Pons (tissue), 1 donor: Measurements from ENCODE around the gene ALS2.
"Not testable (repeated sequence)": the region's sequence is repeated elsewhere in the genome, so short reads cannot be mapped to it uniquely, and the experiment has no call there.

ENCODE experiments used
- DNase-seq: peaks from one replicate; pipeline ENCODE4 v3.0.0-alpha.2; 2016; ENCODE audit warnings: low spot score

Gene ALS2

GRCh38 chr2:201674794-201675193 is 105.9 kb downstream of the ALS2 start:
- DNase-seq: no peak

GRCh38 chr2:201674298-201674697 is 106.4 kb downstream of the ALS2 start:
- no peak for DNase-seq

- DNase-seq: no peak
Measured at GRCh38 chr2:201673546-201673945, 107.2 kb downstream of the ALS2 start.

- not testable (repeated sequence) for DNase-seq
Measured at GRCh38 chr2:201671205-201671604, 109.5 kb downstream of the ALS2 start.

GRCh38 chr2:201669865-201670264 is 110.9 kb downstream of the ALS2 start:
- no peak for DNase-seq

GRCh38 chr2:201668402-201668910 is 112.3 kb downstream of the ALS2 start:
- DNase-seq: no peak

- DNase-seq: no peak
Measured at GRCh38 chr2:201664334-201664733, 116.4 kb downstream of the ALS2 start.

- DNase-seq: no peak
Measured at GRCh38 chr2:201661366-201661765, 119.4 kb downstream of the ALS2 start.

GRCh38 chr2:201660293-201660895 is 120.3 kb downstream of the ALS2 start:
- DNase-seq: no peak

- no peak for DNase-seq
Measured at GRCh38 chr2:201656740-201657139, 124.0 kb downstream of the ALS2 start.

- no peak for DNase-seq
Measured at GRCh38 chr2:201656102-201656501, 124.6 kb downstream of the ALS2 start.

GRCh38 chr2:201654616-201655384 is 125.9 kb downstream of the ALS2 start:
- DNase-seq: no peak

GRCh38 chr2:201653221-201653620 is 127.5 kb downstream of the ALS2 start:
- DNase-seq: no peak
